IMR-90 (cell line): Measurements from ENCODE around the gene FABP6. TPM values are rescaled to one million over a fixed set of nuclear protein-coding genes. Genes with fewer than 3 reads are reported as not detected.
"Not testable (repeated sequence)": the region's sequence is repeated elsewhere in the genome, so short reads cannot be mapped to it uniquely, and the experiment has no call there.

Experiments used
- ATAC-seq: fragments of 200-7000 bp; cut with Tn5 transposase; 2 replicates; pipeline ENCODE4 v1.9.1; 2020; ENCODE audit warnings: low read depth, mild to moderate bottlenecking, moderate library complexity
- BruUV-seq: library from RNA; stranded (reverse); fragments of 400-500 nt; replicated peaks from 2 replicates; lab custom pipeline; 2021; lab: Mats Ljungman, UMichigan
- CTCF ChIA-PET: fragments of 300-600 bp; formaldehyde crosslinking; extraction: SDS; loops from one replicate; lab custom pipeline; 2021; ENCODE audit warnings: antibody characterized with exemption; lab: Yijun Ruan, JAX
- POLR2A ChIA-PET: fragments of 300-600 bp; sonication (Branson Sonifier 250); formaldehyde crosslinking; loops from one replicate; lab custom pipeline; 2022; ENCODE audit warnings: antibody characterized with exemption; ENCODE audit not compliant: unreplicated experiment; lab: Charles Lee
- DNase-seq: peaks from one replicate; pipeline ENCODE4 v3.0.0; 2013
- H2AFZ ChIP-seq: replicated peaks from 2 replicates; pipeline ENCODE3; 2013; ENCODE audit warnings: low read length, mild to moderate bottlenecking; ENCODE audit not compliant: poor library complexity
- H2AK5ac ChIP-seq: 2 replicates; pipeline ENCODE4 v1.6.1; 2013; ENCODE audit warnings: low read depth, low read length, inconsistent platforms
- H2AK9ac ChIP-seq: replicated peaks from 2 replicates; pipeline ENCODE3; 2013; ENCODE audit warnings: mild to moderate bottlenecking, low read depth, low read length, moderate library complexity; ENCODE audit not compliant: poor library complexity
- H2BK120ac ChIP-seq: 2 replicates; pipeline ENCODE4 v1.6.1; 2013; ENCODE audit warnings: low read depth, low read length, inconsistent platforms
- H2BK15ac ChIP-seq: 3 replicates; pipeline ENCODE4 v1.6.1; 2013; ENCODE audit warnings: low read depth, low read length, inconsistent platforms
- H2BK20ac ChIP-seq: 2 replicates; pipeline ENCODE4 v1.6.1; 2013; ENCODE audit warnings: low read depth, mild to moderate bottlenecking, inconsistent platforms, low read length, moderate library complexity
- H2BK5ac ChIP-seq: 2 replicates; pipeline ENCODE4 v1.6.1; 2013; ENCODE audit warnings: mild to moderate bottlenecking, low read depth, low read length, inconsistent platforms; ENCODE audit not compliant: poor library complexity, severe bottlenecking
- H3K14ac ChIP-seq: replicated peaks from 2 replicates; pipeline ENCODE4 v1.6.1; 2013; ENCODE audit warnings: low read depth, low read length, inconsistent platforms
- H3K18ac ChIP-seq: 2 replicates; pipeline ENCODE4 v1.6.1; 2013; ENCODE audit warnings: low read depth, low read length, control low read depth
- H3K23ac ChIP-seq: 2 replicates; pipeline ENCODE4 v1.6.1; 2013; ENCODE audit warnings: low read depth, low read length, inconsistent platforms
- H3K27ac ChIP-seq: 2 replicates; pipeline ENCODE4 v1.5.1; 2013; ENCODE audit warnings: mild to moderate bottlenecking, control low read depth, low read length; ENCODE audit not compliant: insufficient read depth
- H3K27me3 ChIP-seq: 2 replicates; pipeline ENCODE4 v1.6.1; 2013; ENCODE audit warnings: low read length; ENCODE audit not compliant: control insufficient read depth, insufficient read depth
- H3K36me3 ChIP-seq: 2 replicates; pipeline ENCODE4 v1.6.1; 2013; ENCODE audit warnings: low read length, mixed read lengths; ENCODE audit not compliant: control insufficient read depth, insufficient read depth
- H3K4ac ChIP-seq: 2 replicates; pipeline ENCODE4 v1.6.1; 2013; ENCODE audit warnings: low read depth, low read length, inconsistent platforms
- H3K4me1 ChIP-seq: 2 replicates; pipeline ENCODE4 v1.6.1; 2013; ENCODE audit warnings: low read length, mixed read lengths; ENCODE audit not compliant: control insufficient read depth, insufficient read depth
- H3K4me2 ChIP-seq: 2 replicates; pipeline ENCODE4 v1.6.1; 2013; ENCODE audit warnings: low read depth, mild to moderate bottlenecking, control low read depth, low read length, moderate library complexity
- H3K4me3 ChIP-seq: 2 replicates; pipeline ENCODE4 v1.5.1; 2013; ENCODE audit warnings: low read depth, mild to moderate bottlenecking, control low read depth, low read length, moderate library complexity; ENCODE audit not compliant: insufficient read depth
- H3K56ac ChIP-seq: 2 replicates; pipeline ENCODE4 v1.6.1; 2013; ENCODE audit warnings: low read length, inconsistent platforms; ENCODE audit not compliant: insufficient read depth; ENCODE audit errors: extremely low read depth
- H3K79me1 ChIP-seq, 2 experiments: 2 replicates each; pipeline ENCODE4 v1.6.1; 2013; ENCODE audit warnings: low read length in 2 of 2, inconsistent platforms in 1 of 2, low read depth in 1 of 2
- H3K9ac ChIP-seq: 2 replicates; pipeline ENCODE4 v1.6.1; 2013; ENCODE audit warnings: low read depth, low read length, control low read depth
- H3K9me1 ChIP-seq: 2 replicates; pipeline ENCODE4 v1.6.1; 2013; ENCODE audit warnings: low read length, inconsistent platforms; ENCODE audit not compliant: insufficient read depth
- H3K9me3 ChIP-seq: 2 replicates; pipeline ENCODE4 v1.6.1; 2013; ENCODE audit warnings: low read length; ENCODE audit not compliant: control insufficient read depth, insufficient read depth
- H4K20me1 ChIP-seq: 2 replicates; pipeline ENCODE4 v1.6.1; 2013; ENCODE audit warnings: low read length, inconsistent platforms; ENCODE audit not compliant: insufficient read depth
- H4K5ac ChIP-seq: 2 replicates; pipeline ENCODE4 v1.6.1; 2013; ENCODE audit warnings: mild to moderate bottlenecking, low read depth, low read length, control low read depth
- H4K8ac ChIP-seq, 2 experiments: 2 replicates each; pipeline ENCODE4 v1.6.1; 2013; ENCODE audit warnings: low read depth in 2 of 2, low read length in 2 of 2, control low read depth in 1 of 2, inconsistent platforms in 1 of 2
- H4K91ac ChIP-seq: 2 replicates; pipeline ENCODE4 v1.6.1; 2013; ENCODE audit warnings: low read depth, low read length, inconsistent platforms; ENCODE audit not compliant: insufficient read depth
- WGBS, 2 experiments: methylation state at CpG; one replicate each; pipeline versions ENCODE4 v1.1.5 to v1.1.7; 2013; ENCODE audit warnings: missing lambda C conversion rate in 2 of 2; ENCODE audit not compliant: insufficient read length in 1 of 2; ENCODE audit errors: extremely low coverage in 2 of 2; 5-methylcytosine and 5-hydroxymethylcytosine counted together
- dilution Hi-C: fragments of 300-500 bp; cut with HindIII; formaldehyde crosslinking; loops from one replicate; pipeline ENCODE4 v1.14.3; 2018; ENCODE audit warnings: low sequenced_read_pairs; ENCODE audit not compliant: unreplicated experiment
- in situ Hi-C: fragments of 300-500 bp; cut with MboI; formaldehyde crosslinking; loops from 3 replicates; pipeline ENCODE4 v1.14.3; 2019; ENCODE audit warnings: low sequenced_read_pairs, inconsistent platforms, mixed read lengths
- intact Hi-C: fragments of 100-400 bp; cut with micrococcal nuclease; formaldehyde crosslinking; loops from 2 replicates; pipeline ENCODE4 v1.10.0; 2022
- polyA plus RNA-seq, 3 experiments: library from polyadenylated mRNA; depleted of rRNA; stranded (reverse); fragments of >200 nt; gene quantifications; 2 replicates each; pipeline ENCODE4 v1.2.3, GENCODE V29; 2012; ENCODE audit warnings: low replicate concordance in 1 of 3
- total RNA-seq: library from RNA; depleted of rRNA; stranded (reverse); fragments of >200 nt; gene quantifications from 2 replicates; pipeline ENCODE4 v1.2.3, GENCODE V29; 2012

The FABP6 gene
- total and polyA plus RNA-seq, 2 of the 4 experiments (the other 2 are of a cell fraction), result not detected

GRCh38 chr5:160193076-160193475 is 36.2 kb upstream of the FABP6 start:
- ATAC-seq, H2BK20ac ChIP-seq, H2BK15ac ChIP-seq, H2BK120ac ChIP-seq, H3K4ac ChIP-seq, intact Hi-C loops, H3K23ac ChIP-seq, H4K8ac ChIP-seq, H3K56ac ChIP-seq, H2BK5ac ChIP-seq, BruUV-seq, H2AK9ac ChIP-seq, H4K20me1 ChIP-seq, H2AFZ ChIP-seq, H3K79me1 ChIP-seq, H4K5ac ChIP-seq, DNase-seq, H3K9me3 ChIP-seq, H2AK5ac ChIP-seq, H3K9me1 ChIP-seq, H3K14ac ChIP-seq, H3K27ac ChIP-seq, H3K9ac ChIP-seq, H3K18ac ChIP-seq, POLR2A ChIA-PET, in situ Hi-C loops, H3K4me2 ChIP-seq, H3K36me3 ChIP-seq, H3K27me3 ChIP-seq, H3K4me3 ChIP-seq, H4K91ac ChIP-seq, dilution Hi-C loops: not testable (repeated sequence)
- peaks cover 11% of the 10 kb centered on the region for H3K4me1 ChIP-seq
- WGBS, 2 experiments, result 100% methylated on average over 3 of the region's 18 CpGs; no CpG with 5 or more reads in 1 of the 2 experiments
- CTCF ChIA-PET, result interaction anchor here (0.5 kb wide), 1 partner anchor 174 kb away, joined by 3 read pairs; no protein-coding TSS in a partner anchor

- H3K4me3 ChIP-seq, H4K5ac ChIP-seq, H3K18ac ChIP-seq, in situ Hi-C loops, DNase-seq, H3K9me1 ChIP-seq, H4K91ac ChIP-seq, POLR2A ChIA-PET, H3K4me2 ChIP-seq, H3K27me3 ChIP-seq, H2BK15ac ChIP-seq, H2AK9ac ChIP-seq, H3K23ac ChIP-seq, dilution Hi-C loops, H2BK5ac ChIP-seq, H3K36me3 ChIP-seq, H3K14ac ChIP-seq, H4K20me1 ChIP-seq, BruUV-seq, H3K27ac ChIP-seq, H3K9ac ChIP-seq, H3K9me3 ChIP-seq, H4K8ac ChIP-seq, H3K4ac ChIP-seq, CTCF ChIA-PET, H2AFZ ChIP-seq, intact Hi-C loops, H3K79me1 ChIP-seq, H2BK120ac ChIP-seq, ATAC-seq, H3K56ac ChIP-seq, H2BK20ac ChIP-seq, H2AK5ac ChIP-seq: not testable (repeated sequence)
- H3K4me1 ChIP-seq, result peaks cover 11% of the 10 kb centered on the region
- 96% methylated on average over 20 of the region's 28 CpGs; no CpG with 5 or more reads in 1 of the 2 experiments for WGBS, 2 experiments
These were observed 35.5 kb upstream of the FABP6 start for GRCh38 chr5:160193790-160194189.
